A549 (cell line): Measurements from ENCODE around the gene ENHO. TPM values are rescaled to one million over a fixed set of nuclear protein-coding genes. Genes with fewer than 3 reads are reported as not detected.

Experiments used
- ATAC-seq, 2 experiments: fragments of 200-7000 bp in 1 of 2; fragments of >200 bp in 1 of 2; cut with Nextera tagmentation in 1 of 2; cut with Tn5 transposase in 1 of 2; 3 replicates each; pipeline versions ENCODE4 v1.8.0 to v1.9.1; 2018 to 2020; ENCODE audit warnings: mild to moderate bottlenecking in 1 of 2, moderate library complexity in 1 of 2
- CTCF ChIA-PET: fragments of 300-600 bp; sonication (Branson Sonifier 250); formaldehyde crosslinking; extraction: SDS; loops from one replicate; lab custom pipeline; 2021; ENCODE audit warnings: antibody characterized with exemption, inconsistent platforms; lab: Yijun Ruan, JAX
- POLR2A ChIA-PET: fragments of 350-600 bp; formaldehyde crosslinking; extraction: SDS; loops from one replicate; lab custom pipeline; 2021; ENCODE audit warnings: antibody characterized with exemption, inconsistent platforms; lab: Yijun Ruan, JAX
- DNase-seq, 2 experiments: peaks; one replicate each; pipeline versions ENCODE4 v3.0.0 to v3.0.0-alpha.2; 2011 to 2016; ENCODE audit warnings: low read depth in 1 of 2, low spot score in 1 of 2
- FAIRE-seq: peaks from 2 replicates; lab custom pipeline; 2011; peaks lifted over from hg19 to GRCh38; lab: Jason Lieb, UNC
- H3K27ac ChIP-seq, 2 experiments: fragments of >200 bp; sonication (Bioruptor Twin); formaldehyde crosslinking; 3 replicates each; pipeline ENCODE4 v1.5.1; 2016 to 2017
- H3K4me1 ChIP-seq: fragments of >200 bp; sonication (Bioruptor Twin); formaldehyde crosslinking; 3 replicates; pipeline ENCODE4 v1.6.1; 2016
- H3K4me2 ChIP-seq: fragments of >200 bp; sonication (Bioruptor Twin); formaldehyde crosslinking; 3 replicates; pipeline ENCODE4 v1.6.1; 2016
- H3K4me3 ChIP-seq: fragments of >200 bp; sonication (Bioruptor Twin); formaldehyde crosslinking; 3 replicates; pipeline ENCODE4 v1.5.1; 2016
- H3K9me3 ChIP-seq: fragments of >200 bp; sonication (Bioruptor Twin); formaldehyde crosslinking; 3 replicates; pipeline ENCODE4 v1.6.1; 2016
- CHD2 ChIP-seq: fragments of 150-350 bp; IDR thresholded peaks from 2 replicates; pipeline ENCODE4 v1.6.1; 2014; ENCODE audit warnings: low read length; ENCODE audit not compliant: partially characterized antibody
- CHD4 ChIP-seq: fragments of 200-600 bp; sonication (generic); IDR thresholded peaks from 2 replicates; pipeline ENCODE4 v1.6.1; 2016; ENCODE audit warnings: antibody characterized with exemption, mild to moderate bottlenecking, borderline replicate concordance
- EHMT2 ChIP-seq: fragments of 200-600 bp; sonication (generic); IDR thresholded peaks from 2 replicates; pipeline ENCODE4 v1.6.1; 2016; ENCODE audit warnings: antibody characterized with exemption, low read depth, mild to moderate bottlenecking, moderate library complexity
- EP300 ChIP-seq, 2 experiments: fragments of >200 bp; sonication (Bioruptor Twin); formaldehyde crosslinking; IDR thresholded peaks; 2 replicates in 1 of 2; 3 replicates in 1 of 2; pipeline ENCODE4 v1.6.1; 2016 to 2017
- FOSL2 ChIP-seq, 2 experiments: fragments of 450-650 bp in 1 of 2; fragments of >200 bp in 1 of 2; sonication (Bioruptor Twin) in 1 of 2; formaldehyde crosslinking; IDR thresholded peaks; 2 replicates each; pipeline versions ENCODE4 v1.5.0 to v1.6.1; 2016 to 2020; ENCODE audit warnings: mild to moderate bottlenecking in 1 of 2, moderate library complexity in 1 of 2
- FOXS1 ChIP-seq: fragments of 250-450 bp; sonication (Bioruptor Pico); IDR thresholded peaks from 2 replicates; pipeline ENCODE4 v1.5.0; 2020; ENCODE audit warnings: mild to moderate bottlenecking, moderate library complexity
- HDAC2 ChIP-seq: fragments of 200-600 bp; sonication (generic); IDR thresholded peaks from 2 replicates; pipeline ENCODE4 v1.6.1; 2016
- HEYL ChIP-seq: fragments of 250-450 bp; sonication (Bioruptor Pico); IDR thresholded peaks from 2 replicates; pipeline ENCODE4 v1.8.0; 2021; ENCODE audit warnings: mild to moderate bottlenecking, moderate library complexity
- HMGXB4 ChIP-seq: fragments of 250-450 bp; sonication (Bioruptor Pico); IDR thresholded peaks from 2 replicates; pipeline ENCODE4 v1.5.0; 2021; ENCODE audit warnings: mild to moderate bottlenecking, moderate library complexity, borderline replicate concordance
- HOXA7 ChIP-seq: fragments of 250-450 bp; sonication (Bioruptor Pico); IDR thresholded peaks from 2 replicates; pipeline ENCODE4 v1.5.0; 2020; ENCODE audit warnings: mild to moderate bottlenecking, moderate library complexity
- JUN ChIP-seq, 2 experiments: fragments of >200 bp; sonication (Bioruptor Twin); formaldehyde crosslinking; IDR thresholded peaks; 2 replicates in 1 of 2; 3 replicates in 1 of 2; pipeline ENCODE4 v1.6.1; 2016 to 2017
- JUNB ChIP-seq: fragments of >200 bp; sonication (Bioruptor Twin); formaldehyde crosslinking; IDR thresholded peaks from 2 replicates; pipeline ENCODE4 v1.6.1; 2016
- MAFK ChIP-seq: fragments of 450-650 bp; IDR thresholded peaks from 2 replicates; pipeline ENCODE4 v1.6.1; 2014; ENCODE audit not compliant: partially characterized antibody
- MAX ChIP-seq: IDR thresholded peaks from 2 replicates; pipeline ENCODE4 v1.6.1; 2012
- PBX3 ChIP-seq: IDR thresholded peaks from 2 replicates; pipeline ENCODE4 v1.6.1; 2012
- POLR2A ChIP-seq: IDR thresholded peaks from 2 replicates; pipeline ENCODE4 v1.6.1; 2012; ENCODE audit warnings: mild to moderate bottlenecking, low read length
- RAD21 ChIP-seq, 2 experiments: fragments of >200 bp in 1 of 2; sonication (Bioruptor Twin) in 1 of 2; formaldehyde crosslinking in 1 of 2; IDR thresholded peaks in 1 of 2; conservative IDR thresholded peaks in 1 of 2; 2 replicates in 1 of 2; 3 replicates in 1 of 2; pipeline ENCODE4 v1.6.1; 2012 to 2018; ENCODE audit warnings: inconsistent platforms in 1 of 2
- RARB ChIP-seq: fragments of 250-450 bp; sonication (Bioruptor Pico); IDR thresholded peaks from 2 replicates; pipeline ENCODE4 v1.8.0; 2021; ENCODE audit warnings: mild to moderate bottlenecking, moderate library complexity
- RCOR1 ChIP-seq: fragments of 150-350 bp; IDR thresholded peaks from 2 replicates; pipeline ENCODE4 v1.6.1; 2014; ENCODE audit warnings: antibody characterized with exemption, low read length, low read depth
- ZFP36 ChIP-seq: fragments of 450-650 bp; IDR thresholded peaks from 2 replicates; pipeline ENCODE4 v1.6.1; 2014; ENCODE audit warnings: borderline replicate concordance; ENCODE audit not compliant: partially characterized antibody
- ZSCAN20 ChIP-seq: fragments of 250-450 bp; sonication (Bioruptor Pico); IDR thresholded peaks from 2 replicates; pipeline ENCODE4 v1.8.0; 2022; ENCODE audit warnings: mild to moderate bottlenecking, moderate library complexity
- WGBS: methylation state at CpG from one replicate; pipeline ENCODE4 v1.1.6; 2017; ENCODE audit errors: missing lambda C conversion rate; 5-methylcytosine and 5-hydroxymethylcytosine counted together
- polyA plus RNA-seq, 4 experiments: library from polyadenylated mRNA; depleted of rRNA in 3 of 4; stranded (reverse); fragments of >200 nt; fragmentation: RNase III in 1 of 4; extraction: RNeasy Plus Mini Kit Qiagen cat#74134 plus additional on column Dnase treatment in 1 of 4; gene quantifications; 2 replicates in 3 of 4; 3 replicates in 1 of 4; pipeline ENCODE4 v1.2.3, GENCODE V29; 2011 to 2017
- TF ChIP-seq, protein P1 (sequence below): fragments of >200 bp; sonication (Bioruptor Twin); formaldehyde crosslinking; IDR thresholded peaks from 3 replicates; pipeline ENCODE4 v1.5.1; 2016

Gene ENHO
- polyA plus RNA-seq, 2 of the 4 experiments (the other 2 are of a cell fraction) = 0.28 to 1.7 TPM

- FAIRE-seq = no peak
- ChIA-PET POLR2A (no interaction called here), CTCF (interaction anchor here (0.9 to 11.3 kb wide), 14 partner anchors 13 to 218 kb away, joined by 3 to 297 read pairs (median 12); partner anchors contain the start of genes CNTFR and ENHO)
- no peak for ATAC-seq
- no peaks in the 10 kb centered on the region for H3K4me1 ChIP-seq
- no peak overlapping the region for H3K4me2 ChIP-seq
- 77% methylated on average over 11 of the region's 12 CpGs for WGBS
- H3K9me3 ChIP-seq = no peaks in the 10 kb centered on the region
- TF ChIP-seq HEYL (CRISPR knock-in tag) = no peak
- no peak for TF ChIP-seq ZSCAN20 (CRISPR knock-in tag)
- TF ChIP-seq RCOR1 = no peak
- no peak for TF ChIP-seq PBX3
- TF ChIP-seq, protein P1, sequence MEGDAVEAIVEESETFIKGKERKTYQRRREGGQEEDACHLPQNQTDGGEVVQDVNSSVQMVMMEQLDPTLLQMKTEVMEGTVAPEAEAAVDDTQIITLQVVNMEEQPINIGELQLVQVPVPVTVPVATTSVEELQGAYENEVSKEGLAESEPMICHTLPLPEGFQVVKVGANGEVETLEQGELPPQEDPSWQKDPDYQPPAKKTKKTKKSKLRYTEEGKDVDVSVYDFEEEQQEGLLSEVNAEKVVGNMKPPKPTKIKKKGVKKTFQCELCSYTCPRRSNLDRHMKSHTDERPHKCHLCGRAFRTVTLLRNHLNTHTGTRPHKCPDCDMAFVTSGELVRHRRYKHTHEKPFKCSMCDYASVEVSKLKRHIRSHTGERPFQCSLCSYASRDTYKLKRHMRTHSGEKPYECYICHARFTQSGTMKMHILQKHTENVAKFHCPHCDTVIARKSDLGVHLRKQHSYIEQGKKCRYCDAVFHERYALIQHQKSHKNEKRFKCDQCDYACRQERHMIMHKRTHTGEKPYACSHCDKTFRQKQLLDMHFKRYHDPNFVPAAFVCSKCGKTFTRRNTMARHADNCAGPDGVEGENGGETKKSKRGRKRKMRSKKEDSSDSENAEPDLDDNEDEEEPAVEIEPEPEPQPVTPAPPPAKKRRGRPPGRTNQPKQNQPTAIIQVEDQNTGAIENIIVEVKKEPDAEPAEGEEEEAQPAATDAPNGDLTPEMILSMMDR = no peak
- TF ChIP-seq FOXS1 (CRISPR knock-in tag) = no peak
- no peak for TF ChIP-seq HOXA7 (CRISPR knock-in tag)
- no peak for TF ChIP-seq HDAC2
- no peak for TF ChIP-seq ZFP36
- TF ChIP-seq CHD4 = no peak
- TF ChIP-seq EP300 (IDR thresholded peaks at IDR 0.05) = no peak
- TF ChIP-seq CHD2 = no peak
- no peak for TF ChIP-seq JUN (IDR thresholded peaks at IDR 0.05)
- TF ChIP-seq RARB = no peak
- TF ChIP-seq FOSL2 (IDR thresholded peaks at IDR 0.05) = no peak
- TF ChIP-seq FOSL2 (CRISPR knock-in tag; IDR thresholded peaks at IDR 0.05) = no peak
- TF ChIP-seq POLR2A = no peak
- no peak for TF ChIP-seq MAX
- TF ChIP-seq MAFK = no peak
- no peak for TF ChIP-seq EHMT2
- TF ChIP-seq, all 56 proteins: peak for 0
- H3K4me3 ChIP-seq = no peak overlapping the region
- no peak overlapping the region for H3K27ac ChIP-seq
- no peak for DNase-seq
These were observed 27.4 kb upstream of the ENHO start for GRCh38 chr9:34550016-34550680.

DNA sequence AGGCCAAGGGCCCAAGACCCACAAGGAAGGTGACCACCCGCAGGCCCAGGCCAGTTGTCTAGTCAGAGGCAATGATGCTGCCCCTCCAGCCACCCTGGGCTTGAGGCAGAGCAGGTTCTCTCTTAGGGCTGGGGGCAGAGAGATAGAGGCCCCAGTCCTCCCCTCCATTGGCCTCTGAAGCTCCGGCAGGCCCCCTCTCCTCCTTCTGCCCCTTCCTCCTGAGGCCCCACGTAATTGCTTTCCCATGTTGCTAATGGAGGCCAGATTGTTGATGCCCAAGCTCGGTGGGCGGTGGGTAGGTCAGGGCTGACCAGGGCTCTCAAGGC, 26.6 kb upstream of the ENHO start:
- no peak overlapping the region for H3K4me3 ChIP-seq
- TF ChIP-seq RAD21 (conservative IDR thresholded peaks at IDR 0.05 in 1 of 2, IDR thresholded peaks at IDR 0.05 in 1 of 2) (no peak), RCOR1 (no peak), HMGXB4 (CRISPR knock-in tag) (no peak), JUNB (no peak), HEYL (CRISPR knock-in tag) (no peak), ZFP36 (no peak)
- H3K9me3 ChIP-seq = no peaks in the 10 kb centered on the region
- peaks cover 3% of the 10 kb centered on the region; the same call in 1 of the 3 replicates for H3K4me1 ChIP-seq
- H3K4me2 ChIP-seq = no peak overlapping the region
- POLR2A ChIA-PET = no interaction called here
- ATAC-seq (no peak), FAIRE-seq (no peak), DNase-seq (no peak)
- CTCF ChIA-PET = interaction anchor here (0.9 to 11.3 kb wide), 15 partner anchors 13 to 217 kb away, joined by 3 to 297 read pairs (median 18); partner anchors contain the start of genes CNTFR and ENHO
- no peak overlapping the region for H3K27ac ChIP-seq
- 43% methylated on average over 2 of the region's 5 CpGs for WGBS
